PC-9 (cell line): ENCODE data around the gene CTXN3.

Source experiments
- CTCF ChIP-seq: fragments of 200-600 bp; sonication (generic); conservative IDR thresholded peaks from 2 replicates; pipeline ENCODE4 v1.6.1; 2017; ENCODE audit warnings: mixed run types, antibody characterized with exemption, mild to moderate bottlenecking, moderate library complexity
- EZH2 ChIP-seq: fragments of 200-600 bp; sonication (generic); IDR thresholded peaks from 2 replicates; pipeline ENCODE4 v1.8.0; 2017; ENCODE audit warnings: antibody characterized with exemption, low read depth

- TF ChIP-seq CTCF (no peak), EZH2 (no peak)
Observed at GRCh38 chr5:127619908-127620479, 28.9 kb upstream of the CTXN3 start.
